Neuronal stem cell (in vitro differentiated cells): ENCODE data around the gene CAMSAP2.

Experiments used
- DNase-seq: peaks from one replicate; pipeline ENCODE4 v3.0.0-alpha.2; 2013; ENCODE audit warnings: low spot score
- H2AFZ ChIP-seq: one replicate; pipeline ENCODE4 v1.6.1; 2013; ENCODE audit warnings: mild to moderate bottlenecking, low read length, inconsistent platforms
- H2AK5ac ChIP-seq: 2 replicates; pipeline ENCODE4 v1.6.1; 2013; ENCODE audit warnings: low read depth, mild to moderate bottlenecking, inconsistent platforms, low read length, moderate library complexity, mixed read lengths
- H2BK120ac ChIP-seq: 2 replicates; pipeline ENCODE4 v1.6.1; 2013; ENCODE audit warnings: low read depth, mild to moderate bottlenecking, inconsistent platforms, low read length, moderate library complexity, mixed read lengths
- H2BK12ac ChIP-seq: one replicate; pipeline ENCODE4 v1.6.1; 2013; ENCODE audit warnings: low read length, inconsistent platforms
- H2BK15ac ChIP-seq: 2 replicates; pipeline ENCODE4 v1.6.1; 2013; ENCODE audit warnings: mild to moderate bottlenecking, low read length, inconsistent platforms, mixed read lengths
- H2BK5ac ChIP-seq: one replicate; pipeline ENCODE4 v1.6.1; 2013; ENCODE audit warnings: inconsistent platforms, mild to moderate bottlenecking, low read length, moderate library complexity
- H3K14ac ChIP-seq: one replicate; pipeline ENCODE4 v1.6.1; 2013; ENCODE audit warnings: low read length, inconsistent platforms
- H3K18ac ChIP-seq: 2 replicates; pipeline ENCODE4 v1.6.1; 2013; ENCODE audit warnings: low read length, inconsistent platforms
- H3K23ac ChIP-seq: 2 replicates; pipeline ENCODE4 v1.6.1; 2013; ENCODE audit warnings: low read depth, mild to moderate bottlenecking, mixed read lengths, low read length, inconsistent platforms; ENCODE audit not compliant: poor library complexity
- H3K27ac ChIP-seq: replicated peaks from 3 replicates; pipeline ENCODE4 v1.5.1; 2013; ENCODE audit warnings: low read length, inconsistent platforms
- H3K27me3 ChIP-seq, 3 experiments: 2 replicates each; pipeline ENCODE4 v1.6.1; 2013; ENCODE audit warnings: low read length in 3 of 3, mild to moderate bottlenecking in 2 of 3, inconsistent platforms in 1 of 3, low read depth in 1 of 3, mixed read lengths in 1 of 3, moderate library complexity in 1 of 3; ENCODE audit not compliant: control insufficient read depth in 3 of 3, insufficient read depth in 3 of 3
- H3K36me3 ChIP-seq, 2 donors: replicated peaks in 1 of 2; 2 replicates each; pipeline ENCODE4 v1.6.1; 2013; ENCODE audit warnings: low read length in 2 of 2; ENCODE audit not compliant: control insufficient read depth in 2 of 2, insufficient read depth in 2 of 2
- H3K4ac ChIP-seq: 2 replicates; pipeline ENCODE4 v1.6.1; 2013; ENCODE audit warnings: inconsistent platforms, mild to moderate bottlenecking, low read length, moderate library complexity
- H3K4me1 ChIP-seq, 2 donors: 1 replicate in 1 of 2; 2 replicates in 1 of 2; pipeline ENCODE4 v1.6.1; 2013; ENCODE audit warnings: low read length in 2 of 2, low read depth in 1 of 2; ENCODE audit not compliant: control insufficient read depth in 2 of 2, insufficient read depth in 1 of 2
- H3K4me2 ChIP-seq: one replicate; pipeline ENCODE4 v1.6.1; 2013; ENCODE audit warnings: mild to moderate bottlenecking, low read length, inconsistent platforms; ENCODE audit not compliant: insufficient read depth, poor library complexity, severe bottlenecking
- H3K4me3 ChIP-seq, 2 donors: 2 replicates each; pipeline ENCODE4 v1.5.1; 2013; ENCODE audit warnings: low read length in 2 of 2, mild to moderate bottlenecking in 2 of 2, inconsistent platforms in 1 of 2, moderate library complexity in 1 of 2
- H3K79me1 ChIP-seq: one replicate; pipeline ENCODE4 v1.6.1; 2013; ENCODE audit warnings: low read depth, mild to moderate bottlenecking, inconsistent platforms, low read length, moderate library complexity
- H3K9ac ChIP-seq: one replicate; pipeline ENCODE4 v1.6.1; 2013; ENCODE audit warnings: mild to moderate bottlenecking, low read depth, low read length, inconsistent platforms; ENCODE audit not compliant: poor library complexity
- H3K9me3 ChIP-seq, 2 donors: replicated peaks in 1 of 2; 2 replicates each; pipeline versions ENCODE3 to v1.6.1; 2013; ENCODE audit warnings: low read length in 2 of 2, mild to moderate bottlenecking in 2 of 2, inconsistent platforms in 1 of 2, low read depth in 1 of 2, mixed read lengths in 1 of 2, moderate library complexity in 1 of 2; ENCODE audit not compliant: control insufficient read depth in 2 of 2, insufficient read depth in 1 of 2
- H4K8ac ChIP-seq: one replicate; pipeline ENCODE4 v1.6.1; 2013; ENCODE audit warnings: low read depth, mild to moderate bottlenecking, inconsistent platforms, low read length, moderate library complexity
- H4K91ac ChIP-seq: one replicate; pipeline ENCODE4 v1.6.1; 2013; ENCODE audit warnings: low read length, low read depth, mild to moderate bottlenecking, inconsistent platforms; ENCODE audit not compliant: poor library complexity
- WGBS, 2 donors: extraction: QIAGEN DNeasy Blood & Tissue Kit; methylation state at CpG; one replicate each; pipeline ENCODE4 v1.1.7; 2013; ENCODE audit warnings: missing lambda C conversion rate in 2 of 2, mixed read lengths in 1 of 2; ENCODE audit not compliant: insufficient read length in 2 of 2, insufficient replicate concordance in 1 of 2; ENCODE audit errors: extremely low coverage in 2 of 2; 5-methylcytosine and 5-hydroxymethylcytosine counted together

CAMSAP2 gene

DNA sequence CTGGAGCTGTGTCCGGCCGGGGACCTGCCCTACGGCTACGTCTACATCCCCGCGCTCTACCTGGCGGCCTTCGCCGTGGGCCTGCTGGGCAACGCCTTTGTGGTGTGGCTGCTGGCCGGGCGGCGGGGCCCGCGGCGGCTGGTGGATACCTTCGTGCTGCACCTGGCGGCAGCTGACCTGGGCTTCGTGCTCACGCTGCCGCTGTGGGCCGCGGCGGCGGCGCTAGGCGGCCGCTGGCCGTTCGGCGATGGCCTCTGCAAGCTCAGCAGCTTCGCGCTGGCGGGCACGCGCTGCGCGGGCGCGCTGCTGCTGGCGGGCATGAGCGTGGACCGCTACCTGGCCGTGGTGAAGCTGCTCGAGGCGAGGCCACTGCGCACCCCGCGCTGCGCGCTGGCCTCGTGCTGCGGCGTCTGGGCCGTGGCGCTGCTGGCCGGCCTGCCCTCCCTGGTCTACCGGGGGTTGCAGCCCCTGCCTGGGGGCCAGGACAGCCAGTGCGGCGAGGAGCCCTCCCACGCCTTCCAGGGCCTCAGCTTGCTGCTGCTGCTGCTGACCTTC is 134.5 kb downstream of the CAMSAP2 start:
- Histone ChIP-seq H3K79me1 (no peaks in the 10 kb centered on the region), H2BK120ac (no peak overlapping the region), H4K91ac (no peak overlapping the region), H3K4me1 (peaks cover 5 to 10% of the 10 kb centered on the region in 2 donors), H3K23ac (peak overlapping the region; percentile 25), H3K9ac (no peak overlapping the region), H3K4ac (no peak overlapping the region), H3K14ac (no peak overlapping the region), H3K4me2 (no peak overlapping the region), H2BK12ac (peak overlapping the region; percentile 48), H2BK5ac (no peak overlapping the region), H2AFZ (no peak overlapping the region), H3K27ac (no peak overlapping the region), H3K27me3 (no peaks in the 10 kb centered on the region), H3K4me3 (no peak overlapping the region), H2BK15ac (no peak overlapping the region), H3K9me3 (no peaks in the 10 kb centered on the region), H3K36me3 (no peaks in the 10 kb centered on the region), H4K8ac (no peak overlapping the region), H3K18ac (peak overlapping the region; percentile 29), H2AK5ac (peak overlapping the region; percentile 63)
- WGBS, 2 donors, result no CpG with 5 or more reads among the region's 61 CpGs
- DNase-seq, result no peak

DNA sequence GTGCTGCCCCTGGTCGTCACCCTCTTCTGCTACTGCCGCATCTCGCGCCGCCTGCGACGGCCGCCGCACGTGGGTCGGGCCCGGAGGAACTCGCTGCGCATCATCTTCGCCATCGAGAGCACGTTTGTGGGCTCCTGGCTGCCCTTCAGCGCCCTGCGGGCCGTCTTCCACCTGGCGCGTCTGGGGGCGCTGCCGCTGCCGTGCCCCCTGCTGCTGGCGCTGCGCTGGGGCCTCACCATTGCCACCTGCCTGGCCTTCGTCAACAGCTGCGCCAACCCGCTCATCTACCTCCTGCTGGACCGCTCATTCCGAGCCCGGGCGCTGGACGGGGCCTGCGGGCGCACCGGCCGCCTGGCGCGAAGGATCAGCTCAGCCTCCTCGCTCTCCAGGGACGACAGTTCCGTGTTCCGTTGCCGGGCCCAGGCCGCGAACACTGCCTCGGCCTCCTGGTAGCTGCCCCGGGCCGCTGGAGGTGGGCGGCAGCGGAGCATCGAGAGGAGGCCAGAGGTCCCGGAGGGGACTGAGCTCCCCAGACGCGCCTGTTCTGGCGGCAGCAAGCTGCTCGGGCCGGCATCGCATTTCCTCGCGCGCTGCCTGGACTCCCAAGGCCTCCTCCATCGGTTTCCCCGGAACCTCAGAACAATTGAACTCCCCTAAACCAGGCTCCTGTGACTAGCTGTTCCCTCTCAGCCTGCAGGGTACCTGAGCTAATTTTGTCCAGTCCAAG is 135.1 kb downstream of the CAMSAP2 start:
- H4K91ac ChIP-seq, result no peak overlapping the region
- H4K8ac ChIP-seq, result no peak overlapping the region
- no peak overlapping the region for H2BK5ac ChIP-seq
- no peak overlapping the region for H3K14ac ChIP-seq
- no CpG with 5 or more reads among the region's 66 CpGs for WGBS, 2 donors
- DNase-seq, result no peak
- H3K18ac ChIP-seq, result peak overlapping the region; percentile 53
- H2BK120ac ChIP-seq, result no peak overlapping the region
- peak overlapping the region; percentile 48 for H2BK12ac ChIP-seq
- no peaks in the 10 kb centered on the region for H3K27me3 ChIP-seq
- no peak overlapping the region for H3K27ac ChIP-seq
- H3K36me3 ChIP-seq, result no peaks in the 10 kb centered on the region
- H3K9me3 ChIP-seq, result no peaks in the 10 kb centered on the region
- H3K4ac ChIP-seq, result no peak overlapping the region
- H3K4me1 ChIP-seq, result peaks cover 5 to 10% of the 10 kb centered on the region in 2 donors
- no peaks in the 10 kb centered on the region for H3K79me1 ChIP-seq
- H2AFZ ChIP-seq, result no peak overlapping the region
- no peak overlapping the region for H3K9ac ChIP-seq
- no peak overlapping the region for H3K4me3 ChIP-seq
- no peak overlapping the region for H2BK15ac ChIP-seq
- peak overlapping the region; percentile 39 for H3K23ac ChIP-seq
- H3K4me2 ChIP-seq, result no peak overlapping the region
- peak overlapping the region; percentile 63 for H2AK5ac ChIP-seq

- DNase-seq, result no peak
- no peak overlapping the region for H3K18ac ChIP-seq
- no peak overlapping the region for H3K9ac ChIP-seq
- no peaks in the 10 kb centered on the region for H3K9me3 ChIP-seq
- H2BK15ac ChIP-seq, result no peak overlapping the region
- H2BK120ac ChIP-seq, result no peak overlapping the region
- H3K4me1 ChIP-seq, result peaks cover 5 to 10% of the 10 kb centered on the region in 2 donors
- no peak overlapping the region for H3K4me2 ChIP-seq
- no peak overlapping the region for H3K27ac ChIP-seq
- H3K14ac ChIP-seq, result no peak overlapping the region
- H2AK5ac ChIP-seq, result no peak overlapping the region
- no peaks in the 10 kb centered on the region for H3K79me1 ChIP-seq
- no peaks in the 10 kb centered on the region for H3K36me3 ChIP-seq
- H3K4me3 ChIP-seq, result no peak overlapping the region
- H4K91ac ChIP-seq, result no peak overlapping the region
- no peak overlapping the region for H2BK5ac ChIP-seq
- no CpG with 5 or more reads among the region's 6 CpGs for WGBS, 2 donors
- H3K27me3 ChIP-seq, result no peaks in the 10 kb centered on the region
- H3K4ac ChIP-seq, result no peak overlapping the region
- H4K8ac ChIP-seq, result no peak overlapping the region
- H2BK12ac ChIP-seq, result no peak overlapping the region
- no peak overlapping the region for H3K23ac ChIP-seq
- no peak overlapping the region for H2AFZ ChIP-seq
Measured at GRCh38 chr1:200874694-200875093, 136.0 kb downstream of the CAMSAP2 start.

GRCh38 chr1:200875416-200875815 is 136.7 kb downstream of the CAMSAP2 start:
- no peaks in the 10 kb centered on the region for H3K9me3 ChIP-seq
- no peaks in the 10 kb centered on the region for H3K27me3 ChIP-seq

More at GRCh38 chr1:200875416-200875815, 136.7 kb downstream of the CAMSAP2 start:
- H3K4me2 ChIP-seq, result no peak overlapping the region
- H3K4ac ChIP-seq, result no peak overlapping the region
- H3K4me3 ChIP-seq, result no peak overlapping the region
- H2BK12ac ChIP-seq, result no peak overlapping the region
- H2AK5ac ChIP-seq, result no peak overlapping the region
- H3K36me3 ChIP-seq, result no peaks in the 10 kb centered on the region
- H3K4me1 ChIP-seq, result peaks cover 5 to 10% of the 10 kb centered on the region in 2 donors
- H2BK120ac ChIP-seq, result no peak overlapping the region
- no peak overlapping the region for H3K23ac ChIP-seq
- H3K14ac ChIP-seq, result no peak overlapping the region
- H2AFZ ChIP-seq, result peak overlapping the region; percentile 55
- H3K18ac ChIP-seq, result no peak overlapping the region
- no peak overlapping the region for H2BK15ac ChIP-seq
- H3K9ac ChIP-seq, result no peak overlapping the region
- no peak overlapping the region for H4K8ac ChIP-seq
- DNase-seq, result no peak
- H3K27ac ChIP-seq, result no peak overlapping the region
- no peak overlapping the region for H2BK5ac ChIP-seq
- H4K91ac ChIP-seq, result no peak overlapping the region
- H3K79me1 ChIP-seq, result no peaks in the 10 kb centered on the region
- no CpG with 5 or more reads among the region's 5 CpGs for WGBS, 2 donors
